Measurements from ENCODE around the gene DCTPP1. TPM values are rescaled to one million over a fixed set of nuclear protein-coding genes. Genes with fewer than 3 reads are reported as not detected.

DCTPP1 gene
- total and polyA plus RNA-seq, 2 of the 13 experiments (the other 11 are each of a cell fraction or from before 2014, with no cell fraction given): 54.8 to 74.4 TPM

DNA sequence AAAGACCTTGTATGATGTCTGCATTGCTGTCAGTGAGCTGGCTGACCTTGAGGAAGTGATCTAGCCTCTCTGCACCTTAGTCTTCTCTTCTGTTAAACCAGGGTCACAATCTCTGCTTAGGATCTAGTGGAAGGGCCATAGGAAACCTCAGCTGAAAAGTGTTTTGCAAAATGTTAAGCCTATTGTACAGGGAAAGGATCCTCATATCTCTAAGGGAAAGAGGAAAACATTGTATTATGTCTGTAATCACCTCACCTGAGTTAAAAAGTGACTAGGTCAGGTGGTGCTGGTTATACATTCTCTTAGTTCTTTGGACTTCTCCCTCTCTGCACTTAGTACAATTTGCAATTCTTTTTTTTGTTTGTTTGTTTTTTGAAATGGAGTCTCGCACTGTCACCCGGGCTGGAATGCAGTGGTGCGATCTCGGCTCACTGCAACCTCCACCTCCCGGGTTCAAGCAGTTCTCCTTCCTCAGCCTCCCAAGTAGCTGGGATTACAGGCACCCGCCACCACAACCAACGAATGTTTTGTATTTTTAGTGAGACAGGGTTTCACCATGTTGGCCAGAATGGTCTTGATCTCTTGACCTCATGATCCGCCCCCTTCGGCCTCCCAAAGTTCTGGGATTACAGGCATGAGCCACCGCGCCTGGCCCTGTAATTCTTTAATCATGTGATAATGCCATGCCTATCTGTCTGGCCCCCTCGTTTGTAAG is 17.8 kb upstream of the DCTPP1 start (continued):
- TF ChIP-seq RCOR2 (CRISPR knock-in tag; IDR thresholded peaks at IDR 0.05): peak; percentile 100
- TF ChIP-seq ZSCAN29 (CRISPR knock-in tag; conservative IDR thresholded peaks at IDR 0.05): 0 out of 2 replicates have a peak, but pooled peaks have one; percentile 30
- no peak for TF ChIP-seq RFX3 (CRISPR knock-in tag; IDR thresholded peaks at IDR 0.05)
- TF ChIP-seq ZNF713 (CRISPR knock-in tag; IDR thresholded peaks at IDR 0.05): no peak
- peak; percentile 71 for TF ChIP-seq CBX1 (IDR thresholded peaks at IDR 0.05; ENCODE audit: low read depth)
- peak; percentile 88; the same call in 1 of the 2 replicates for TF ChIP-seq ZNF292 (CRISPR knock-in tag; IDR thresholded peaks at IDR 0.05; ENCODE audit: borderline replicate concordance, low read depth)
- TF ChIP-seq SP1 (IDR thresholded peaks at IDR 0.05): no peak
- no peak for TF ChIP-seq SP1 (CRISPR knock-in tag; IDR thresholded peaks at IDR 0.05)
- peak; percentile 66; the same call in 1 of the 2 replicates for TF ChIP-seq MTF2 (CRISPR knock-in tag; IDR thresholded peaks at IDR 0.05; ENCODE audit: borderline replicate concordance)
- TF ChIP-seq CBX5 (CRISPR knock-in tag; IDR thresholded peaks at IDR 0.05; ENCODE audit: borderline replicate concordance): peak; percentile 22; the same call in 1 of the 2 replicates
- TF ChIP-seq, protein P1, sequence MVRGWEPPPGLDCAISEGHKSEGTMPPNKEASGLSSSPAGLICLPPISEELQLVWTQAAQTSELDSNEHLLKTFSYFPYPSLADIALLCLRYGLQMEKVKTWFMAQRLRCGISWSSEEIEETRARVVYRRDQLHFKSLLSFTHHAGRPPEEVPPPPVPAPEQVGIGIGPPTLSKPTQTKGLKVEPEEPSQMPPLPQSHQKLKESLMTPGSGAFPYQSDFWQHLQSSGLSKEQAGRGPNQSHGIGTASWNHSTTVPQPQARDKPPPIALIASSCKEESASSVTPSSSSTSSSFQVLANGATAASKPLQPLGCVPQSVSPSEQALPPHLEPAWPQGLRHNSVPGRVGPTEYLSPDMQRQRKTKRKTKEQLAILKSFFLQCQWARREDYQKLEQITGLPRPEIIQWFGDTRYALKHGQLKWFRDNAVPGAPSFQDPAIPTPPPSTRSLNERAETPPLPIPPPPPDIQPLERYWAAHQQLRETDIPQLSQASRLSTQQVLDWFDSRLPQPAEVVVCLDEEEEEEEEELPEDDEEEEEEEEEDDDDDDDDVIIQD (CRISPR knock-in tag; IDR thresholded peaks at IDR 0.05; ENCODE audit: low read depth): peak; percentile 48; the same call in 1 of the 2 replicates
- TF ChIP-seq FIP1L1 (IDR thresholded peaks at IDR 0.05; ENCODE audit: borderline replicate concordance, insufficient read depth, low read depth, low read length): no peak
- TF ChIP-seq ZNF614 (CRISPR knock-in tag; IDR thresholded peaks at IDR 0.05; ENCODE audit: borderline replicate concordance): peak; percentile 87
- peak; percentile 67; the same call in 1 of the 2 replicates for TF ChIP-seq DMAP1 (CRISPR knock-in tag; IDR thresholded peaks at IDR 0.05)
- no peak for TF ChIP-seq LBX2 (CRISPR knock-in tag; IDR thresholded peaks at IDR 0.05; ENCODE audit: borderline replicate concordance)
- 0 out of 2 replicates have a peak, but pooled peaks have one; percentile 34 for TF ChIP-seq ZBTB38 (CRISPR knock-in tag; IDR thresholded peaks at IDR 0.05)
- no peak for TF ChIP-seq ZBTB14 (CRISPR knock-in tag; IDR thresholded peaks at IDR 0.05)
- TF ChIP-seq PHF20 (CRISPR knock-in tag; IDR thresholded peaks at IDR 0.05): no peak
- TF ChIP-seq ZNF407 (CRISPR knock-in tag; IDR thresholded peaks at IDR 0.05; ENCODE audit: not compliant biosample characterization): no peak

Data from HepG2 (cell line).